NCI-H1436 treated with DMSO at 0.1 percent for 48 hours (cell line): ENCODE measurements around the gene PLAGL2.

ENCODE experiments used
- DNase-seq: peaks from one replicate; lab custom pipeline; 2025; lab: John Stamatoyannopoulos, UW

The PLAGL2 gene

GRCh38 chr20:32231245-32231644 lies 23.7 kb upstream of the PLAGL2 start:
- DNase-seq: no peak

- DNase-seq: no peak
Observed at GRCh38 chr20:32230707-32231106, 23.2 kb upstream of the PLAGL2 start.

- no peak for DNase-seq
Observed at GRCh38 chr20:32229251-32229747, 21.8 kb upstream of the PLAGL2 start.

- DNase-seq: no peak
Observed at GRCh38 chr20:32227744-32228688, 20.5 kb upstream of the PLAGL2 start.

- DNase-seq: no peak
Observed at GRCh38 chr20:32227306-32227705, 19.8 kb upstream of the PLAGL2 start.

- DNase-seq: no peak
Observed at GRCh38 chr20:32226391-32226790, 18.8 kb upstream of the PLAGL2 start.

- DNase-seq: no peak
Observed at GRCh38 chr20:32224463-32224862, 16.9 kb upstream of the PLAGL2 start.

- DNase-seq: no peak
Observed at GRCh38 chr20:32218156-32218900, 10.8 kb upstream of the PLAGL2 start.

GRCh38 chr20:32216179-32217142 lies 8.9 kb upstream of the PLAGL2 start:
- DNase-seq: no peak

- no peak for DNase-seq
Observed at GRCh38 chr20:32215729-32216128, 8.2 kb upstream of the PLAGL2 start.

GRCh38 chr20:32215147-32215546 lies 7.6 kb upstream of the PLAGL2 start:
- no peak for DNase-seq

- DNase-seq: no peak
Observed at GRCh38 chr20:32213870-32214269, 6.3 kb upstream of the PLAGL2 start.

GRCh38 chr20:32209850-32210605 lies 2.5 kb upstream of the PLAGL2 start:
- DNase-seq: no peak

- no peak for DNase-seq
Observed at GRCh38 chr20:32208499-32209154, 1.1 kb upstream of the PLAGL2 start.

GRCh38 chr20:32206760-32207625 lies 550 bp downstream of the PLAGL2 start:
- no peak for DNase-seq

- DNase-seq: no peak
Observed at GRCh38 chr20:32205843-32206759, 1.4 kb downstream of the PLAGL2 start.

- no peak for DNase-seq
Observed at GRCh38 chr20:32205110-32205842, 2.3 kb downstream of the PLAGL2 start.
